Liver (tissue), 3 donors: ENCODE data around the gene SERPINH1.

Experiments
- CTCF ChIP-seq: fragments of 150-350 bp; IDR thresholded peaks from 2 replicates; pipeline ENCODE4 v1.5.1; 2017; ENCODE audit warnings: improper control_type of control experiment, low read depth, low read length; ENCODE audit not compliant: missing input control
- JUND ChIP-seq, 2 donors: IDR thresholded peaks; 2 replicates each; pipeline ENCODE4 v1.6.1; 2016; ENCODE audit warnings: antibody characterized with exemption in 2 of 2
- RXRA ChIP-seq, 2 donors: IDR thresholded peaks; 2 replicates each; pipeline ENCODE4 v1.6.1; 2017 to 2018; ENCODE audit warnings: antibody characterized with exemption in 2 of 2, mild to moderate bottlenecking in 1 of 2
- SP1 ChIP-seq: IDR thresholded peaks from 2 replicates; pipeline ENCODE4 v1.6.1; 2018; ENCODE audit warnings: antibody characterized with exemption, mild to moderate bottlenecking
- TAF1 ChIP-seq: conservative IDR thresholded peaks from 2 replicates; pipeline ENCODE4 v1.6.1; 2016; ENCODE audit warnings: antibody characterized with exemption, mild to moderate bottlenecking
- YY1 ChIP-seq: IDR thresholded peaks from 2 replicates; pipeline ENCODE4 v1.6.1; 2016; ENCODE audit warnings: antibody characterized with exemption, mild to moderate bottlenecking
- TF ChIP-seq, protein P1 (sequence below): IDR thresholded peaks from 2 replicates; pipeline ENCODE4 v1.6.1; 2016; ENCODE audit warnings: antibody characterized with exemption, mild to moderate bottlenecking
- donor health status: healthy.
- donor health status: healthy.

- TF ChIP-seq CTCF = no peak
- TF ChIP-seq RXRA (IDR thresholded peaks at IDR 0.05) = no peak
- no peak for TF ChIP-seq YY1
- no peak for TF ChIP-seq SP1
- TF ChIP-seq, protein P1, sequence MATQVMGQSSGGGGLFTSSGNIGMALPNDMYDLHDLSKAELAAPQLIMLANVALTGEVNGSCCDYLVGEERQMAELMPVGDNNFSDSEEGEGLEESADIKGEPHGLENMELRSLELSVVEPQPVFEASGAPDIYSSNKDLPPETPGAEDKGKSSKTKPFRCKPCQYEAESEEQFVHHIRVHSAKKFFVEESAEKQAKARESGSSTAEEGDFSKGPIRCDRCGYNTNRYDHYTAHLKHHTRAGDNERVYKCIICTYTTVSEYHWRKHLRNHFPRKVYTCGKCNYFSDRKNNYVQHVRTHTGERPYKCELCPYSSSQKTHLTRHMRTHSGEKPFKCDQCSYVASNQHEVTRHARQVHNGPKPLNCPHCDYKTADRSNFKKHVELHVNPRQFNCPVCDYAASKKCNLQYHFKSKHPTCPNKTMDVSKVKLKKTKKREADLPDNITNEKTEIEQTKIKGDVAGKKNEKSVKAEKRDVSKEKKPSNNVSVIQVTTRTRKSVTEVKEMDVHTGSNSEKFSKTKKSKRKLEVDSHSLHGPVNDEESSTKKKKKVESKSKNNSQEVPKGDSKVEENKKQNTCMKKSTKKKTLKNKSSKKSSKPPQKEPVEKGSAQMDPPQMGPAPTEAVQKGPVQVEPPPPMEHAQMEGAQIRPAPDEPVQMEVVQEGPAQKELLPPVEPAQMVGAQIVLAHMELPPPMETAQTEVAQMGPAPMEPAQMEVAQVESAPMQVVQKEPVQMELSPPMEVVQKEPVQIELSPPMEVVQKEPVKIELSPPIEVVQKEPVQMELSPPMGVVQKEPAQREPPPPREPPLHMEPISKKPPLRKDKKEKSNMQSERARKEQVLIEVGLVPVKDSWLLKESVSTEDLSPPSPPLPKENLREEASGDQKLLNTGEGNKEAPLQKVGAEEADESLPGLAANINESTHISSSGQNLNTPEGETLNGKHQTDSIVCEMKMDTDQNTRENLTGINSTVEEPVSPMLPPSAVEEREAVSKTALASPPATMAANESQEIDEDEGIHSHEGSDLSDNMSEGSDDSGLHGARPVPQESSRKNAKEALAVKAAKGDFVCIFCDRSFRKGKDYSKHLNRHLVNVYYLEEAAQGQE = no peak
- no peak for TF ChIP-seq TAF1
- TF ChIP-seq JUND (IDR thresholded peaks at IDR 0.05) = no peak
These were observed 24.3 kb upstream of the SERPINH1 start for GRCh38 chr11:75537740-75538139.
